KOPT-K1 (cell line): ENCODE data around the gene ERO1B.

ENCODE experiments used
- H3K27ac ChIP-seq: fragments of 200-600 bp; sonication (generic); 2 replicates; pipeline ENCODE4 v1.5.1; 2016; ENCODE audit warnings: antibody characterized with exemption, mild to moderate bottlenecking, low read depth, low read length; ENCODE audit not compliant: poor library complexity, severe bottlenecking
- H3K36me3 ChIP-seq: fragments of 200-600 bp; sonication (generic); 2 replicates; pipeline ENCODE4 v1.5.1; 2017; ENCODE audit warnings: antibody characterized with exemption, mild to moderate bottlenecking, low read length, moderate library complexity; ENCODE audit not compliant: insufficient read depth
- H3K9me3 ChIP-seq: fragments of 200-600 bp; sonication (generic); 2 replicates; pipeline ENCODE4 v1.5.1; 2017; ENCODE audit warnings: antibody characterized with exemption, low read length, mild to moderate bottlenecking; ENCODE audit not compliant: insufficient read depth, poor library complexity, severe bottlenecking

ERO1B gene

DNA sequence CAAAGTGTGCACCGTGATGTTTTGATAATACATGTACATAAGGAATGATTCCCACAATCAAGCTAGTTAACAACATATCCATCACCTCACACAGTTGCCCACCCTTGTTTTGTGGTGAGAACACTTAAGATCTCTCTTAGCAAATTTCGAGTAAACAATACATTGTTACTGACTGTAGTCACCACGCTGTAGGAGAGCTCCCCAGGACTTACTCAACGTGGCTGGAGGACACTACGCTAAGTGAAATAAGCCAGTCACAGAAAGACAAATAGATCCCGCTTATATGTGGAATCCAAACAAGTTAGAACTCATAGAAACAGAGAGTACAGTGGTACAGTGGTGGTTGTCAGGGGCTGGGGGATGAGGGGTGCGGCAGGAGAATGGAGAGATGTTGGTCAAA is 114.6 kb downstream of the ERO1B start:
- H3K36me3 ChIP-seq = no peaks in the 10 kb centered on the region
- peaks cover under 1% of the 10 kb centered on the region for H3K9me3 ChIP-seq
- no peak overlapping the region for H3K27ac ChIP-seq

DNA sequence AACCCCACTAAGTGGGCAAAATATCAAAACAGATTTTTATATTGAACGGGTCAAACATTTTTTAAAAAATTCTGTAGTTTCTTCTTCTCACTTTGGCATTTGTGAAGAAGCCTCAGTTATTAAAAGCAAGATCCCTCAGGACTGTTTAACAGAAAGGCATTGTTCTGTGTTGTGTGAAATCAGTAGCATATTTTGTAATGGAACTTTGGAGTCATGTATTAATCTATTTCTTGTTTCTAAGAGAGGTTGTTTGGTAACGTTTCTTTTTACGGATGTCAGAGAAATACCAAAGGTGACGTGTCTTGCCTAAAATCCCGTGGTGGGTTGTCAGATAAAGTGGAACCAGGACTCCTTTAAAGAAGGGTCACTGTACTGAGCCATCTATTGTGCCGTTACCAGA is 115.7 kb downstream of the ERO1B start:
- Histone ChIP-seq H3K36me3 (no peaks in the 10 kb centered on the region), H3K27ac (no peak overlapping the region), H3K9me3 (peaks cover 11% of the 10 kb centered on the region)
